HG02943 (cell line): ENCODE results near the gene FBXO28.
"Not testable (repeated sequence)": the region's sequence is repeated elsewhere in the genome, so short reads cannot be mapped to it uniquely, and the experiment has no call there.

Source experiments
- ATAC-seq: cut with Tn5 transposase; IDR thresholded peaks from one replicate; pipeline ENCODE4 v1.9.1; 2021; ENCODE audit warnings: mild to moderate bottlenecking, low read depth, moderate library complexity; ENCODE audit not compliant: unreplicated experiment

FBXO28 gene

DNA sequence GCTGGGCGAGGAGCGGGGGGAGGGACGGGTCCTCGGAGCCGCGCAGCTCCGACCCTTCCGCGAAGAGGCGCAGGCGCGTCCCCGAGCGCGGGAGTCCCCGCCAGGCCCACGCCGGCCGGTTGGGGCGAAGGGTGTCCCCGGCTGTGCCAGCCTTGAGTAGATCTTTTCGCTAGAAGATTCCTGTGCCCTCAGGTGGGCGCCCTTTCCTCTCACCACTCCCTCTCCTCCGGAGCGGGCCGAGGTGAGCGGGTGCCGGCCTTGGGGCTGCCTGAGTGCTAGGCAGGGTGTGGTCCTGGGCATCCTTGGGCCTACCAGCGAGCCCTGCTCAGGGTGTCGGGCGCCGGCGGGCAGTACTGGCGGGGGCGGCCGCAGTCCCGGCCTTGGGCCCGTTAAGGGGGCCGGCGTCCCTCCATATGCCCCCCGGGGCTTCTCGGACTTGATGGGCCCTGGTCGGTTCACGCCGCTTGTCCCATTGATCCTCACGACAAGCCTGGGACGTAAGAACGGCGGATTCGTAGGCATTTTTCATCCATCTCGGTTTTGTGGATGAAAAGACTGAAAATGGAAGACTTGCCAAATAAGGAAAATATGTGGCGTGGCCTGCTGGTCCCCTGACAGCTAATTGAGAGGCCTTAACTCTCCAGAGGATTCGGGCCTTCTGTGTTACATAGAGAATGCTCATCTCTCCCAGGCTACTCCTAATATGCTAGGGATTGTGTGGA is 69.8 kb downstream of the FBXO28 start:
- peak; percentile 40 for ATAC-seq

DNA sequence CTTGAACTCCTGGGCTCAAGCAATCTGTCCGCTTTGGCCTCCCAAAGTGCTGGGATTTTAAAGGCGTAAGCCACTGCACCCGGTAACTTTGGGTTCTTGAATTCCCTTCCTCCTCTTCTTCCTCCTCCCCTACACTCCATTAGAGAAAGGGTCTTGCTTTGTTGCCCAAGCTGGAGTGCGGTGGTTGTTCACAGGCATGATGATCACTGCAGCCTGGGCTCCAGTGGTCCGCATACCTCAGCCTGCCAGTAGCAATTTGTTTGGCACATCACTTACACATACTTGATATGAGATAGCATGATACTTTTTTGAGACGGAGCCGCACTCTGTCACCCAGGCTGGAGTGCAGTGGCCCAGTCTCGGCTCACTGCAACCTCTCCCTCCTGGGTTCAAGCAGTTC is 71.3 kb downstream of the FBXO28 start:
- no peak for ATAC-seq

DNA sequence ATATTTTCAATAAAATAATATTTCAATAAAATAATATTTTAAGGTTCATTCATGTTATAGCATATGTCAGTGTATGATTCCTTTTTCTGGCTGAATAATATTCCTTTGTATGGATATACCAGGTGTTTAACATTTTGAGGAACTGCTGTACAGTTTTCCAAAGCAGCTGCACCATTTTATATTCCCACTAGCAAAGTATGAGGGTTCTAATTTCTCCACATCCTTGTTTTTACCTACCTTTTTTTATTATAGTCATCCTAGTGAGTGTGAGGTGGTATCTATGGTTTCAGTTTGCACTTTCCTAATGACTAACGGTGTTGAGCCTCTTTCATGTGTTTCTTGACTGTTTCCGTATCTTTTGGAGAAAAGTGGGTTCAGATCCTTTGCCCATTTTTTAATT is 74.4 kb downstream of the FBXO28 start:
- ATAC-seq = no peak

- no peak for ATAC-seq
Observed at GRCh38 chr1:224189561-224189960, 75.7 kb downstream of the FBXO28 start.

GRCh38 chr1:224192082-224192788 is 78.3 kb downstream of the FBXO28 start:
- no peak for ATAC-seq

- no peak for ATAC-seq
Observed at GRCh38 chr1:224193319-224193966, 79.5 kb downstream of the FBXO28 start.

DNA sequence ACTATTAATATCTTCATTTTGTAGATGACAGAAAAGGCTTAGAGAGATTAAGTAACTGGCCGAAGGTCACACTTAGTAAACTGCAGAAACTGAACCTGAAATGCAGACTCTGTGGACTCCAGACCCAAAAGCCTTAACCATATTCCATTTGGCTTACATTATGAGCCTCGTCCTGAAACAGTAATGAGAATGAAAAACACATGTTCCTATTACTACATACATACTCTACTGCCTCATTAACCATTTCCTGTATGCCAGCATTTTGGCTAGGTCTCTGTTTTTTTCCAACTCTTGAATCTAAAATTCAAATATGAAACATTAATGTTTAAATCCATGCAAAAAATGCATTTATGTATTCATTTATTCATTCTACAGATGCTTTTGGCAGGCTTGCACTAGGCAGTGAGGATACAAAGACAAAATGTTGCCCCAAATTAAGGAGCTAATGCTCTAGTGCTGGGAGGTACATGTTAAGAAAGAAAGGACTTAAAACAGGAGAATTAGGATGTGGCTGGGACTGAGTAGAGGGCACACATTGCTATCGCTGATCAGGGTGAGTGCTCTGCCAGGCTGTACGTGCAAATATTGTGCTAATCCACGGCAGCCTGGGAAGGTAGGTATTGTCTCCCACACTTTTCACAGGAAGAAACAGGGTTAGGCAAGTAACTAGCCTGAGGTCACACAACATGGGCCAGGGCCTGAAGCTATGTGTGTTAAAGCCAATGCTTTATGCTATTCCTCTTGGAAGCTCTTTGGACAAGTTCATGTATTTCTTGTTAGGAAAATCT is 83.1 kb downstream of the FBXO28 start:
- no peak for ATAC-seq

GRCh38 chr1:224198572-224198971 is 84.7 kb downstream of the FBXO28 start:
- ATAC-seq = no peak

DNA sequence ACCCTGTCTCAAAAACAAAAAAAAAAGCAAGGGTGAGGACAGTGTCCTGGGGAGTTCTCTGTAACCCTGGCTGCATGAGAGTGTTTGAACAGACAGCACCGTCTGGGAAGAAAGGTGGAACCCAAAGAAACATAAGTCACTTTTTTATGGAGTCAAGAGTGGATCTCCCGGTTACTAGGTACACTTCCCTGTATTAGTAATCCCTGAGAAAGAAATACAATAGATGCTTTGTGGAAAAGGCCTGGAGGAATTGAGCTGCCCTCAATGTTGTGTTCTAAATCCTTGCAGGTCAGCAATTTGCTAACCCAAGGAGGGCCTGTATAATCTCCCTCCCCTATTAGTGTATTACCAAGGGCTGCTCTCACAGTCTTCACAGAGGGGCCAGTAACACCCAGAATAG is 85.8 kb downstream of the FBXO28 start:
- no peak for ATAC-seq

- no peak for ATAC-seq
Observed at GRCh38 chr1:224201383-224201782, 87.5 kb downstream of the FBXO28 start.

GRCh38 chr1:224201853-224202252 is 87.9 kb downstream of the FBXO28 start:
- ATAC-seq = no peak

DNA sequence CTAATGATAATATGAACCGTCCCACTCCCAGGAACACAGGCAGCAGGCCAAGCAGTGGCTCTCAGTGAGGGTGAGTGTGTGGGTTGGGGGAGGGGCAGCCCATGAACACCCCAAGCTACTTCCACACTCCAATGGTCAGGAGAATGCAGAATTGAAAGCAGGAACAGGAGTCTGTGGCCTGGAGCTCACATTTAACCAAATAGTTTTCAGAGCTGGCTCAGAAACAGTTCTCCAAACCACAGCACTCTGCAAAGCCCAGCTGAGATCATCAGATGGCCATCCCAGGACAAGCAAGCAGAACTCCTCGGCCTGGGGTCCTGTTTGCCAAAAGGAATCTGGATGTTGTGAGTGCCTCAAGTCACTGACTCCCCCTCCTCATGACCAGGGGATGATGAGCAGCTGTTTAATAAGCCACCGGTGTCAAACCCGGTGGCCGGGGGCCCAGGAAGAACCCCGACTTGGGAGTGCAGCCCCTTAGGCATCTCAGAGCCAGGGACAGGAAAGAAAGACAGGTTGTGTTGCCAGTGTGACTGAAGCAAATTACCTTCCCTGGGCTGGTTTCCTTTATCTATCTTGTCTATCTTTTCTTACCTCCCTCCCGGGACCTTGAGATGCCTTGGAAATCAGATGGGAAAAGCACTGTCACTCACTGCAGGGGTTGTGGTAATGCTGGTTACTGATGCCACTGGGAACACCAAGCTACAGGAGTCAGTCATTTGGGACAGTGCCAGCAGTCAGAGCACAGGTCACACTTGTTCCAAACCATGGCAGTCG is 89.5 kb downstream of the FBXO28 start:
- ATAC-seq = no peak

- no peak for ATAC-seq
Observed at GRCh38 chr1:224205438-224205840, 91.5 kb downstream of the FBXO28 start.

GRCh38 chr1:224205931-224206538 is 92.1 kb downstream of the FBXO28 start:
- ATAC-seq = not testable (repeated sequence)

DNA sequence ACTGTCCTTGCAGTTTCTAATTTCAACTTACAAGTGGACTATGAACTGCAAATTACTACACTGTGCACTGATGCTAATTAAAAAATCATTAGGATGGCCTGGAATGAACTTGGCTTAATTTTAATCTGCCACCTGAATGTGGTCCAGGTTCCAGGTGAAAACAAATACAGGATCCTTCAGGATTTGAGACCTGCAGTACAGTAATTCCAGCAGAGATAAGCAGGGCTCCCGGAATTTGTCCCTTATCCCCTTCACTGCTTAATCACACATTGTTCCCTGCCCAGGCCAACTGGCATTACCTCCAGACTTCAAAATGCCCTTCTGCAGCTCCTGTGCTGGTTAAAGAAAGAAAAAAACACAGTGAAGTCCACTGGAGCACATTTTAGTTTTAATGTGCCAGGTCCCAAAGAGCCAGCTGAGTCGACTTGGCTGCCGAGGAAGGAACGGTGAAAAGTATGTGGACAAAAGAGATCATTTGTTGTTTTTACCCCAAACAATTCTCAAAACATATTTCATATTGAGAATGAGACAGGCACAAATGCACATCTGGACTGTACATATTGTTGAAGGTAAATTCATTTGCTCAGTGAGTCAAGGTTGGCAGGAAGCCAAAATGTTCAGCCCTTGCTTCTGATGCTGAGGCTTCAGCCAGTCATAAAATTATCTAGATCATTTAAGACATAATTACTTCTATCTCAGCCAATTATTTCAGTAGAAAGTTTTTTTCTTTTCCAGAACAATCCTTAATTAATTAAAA is 97.5 kb downstream of the FBXO28 start:
- no peak for ATAC-seq
